Calu3 (cell line): Measurements from ENCODE around the gene OPRM1. TPM values are rescaled to one million over a fixed set of nuclear protein-coding genes. Genes with fewer than 3 reads are reported as not detected.
A peak's percentile ranks its signal among the peaks of the same experiment; 100 is the strongest.

Experiments used
- Bru-seq: library from RNA; stranded (reverse); fragments of 400-500 nt; gene quantifications from one replicate; lab custom pipeline; 2021; lab: Mats Ljungman, UMichigan
- BruChase-seq, 2 experiments: library from RNA; stranded (reverse); fragments of 400-500 nt; gene quantifications; one replicate each; lab custom pipeline; 2021; lab: Mats Ljungman, UMichigan
- BruUV-seq: library from RNA; stranded (reverse); fragments of 400-500 nt; replicated peaks from 2 replicates; lab custom pipeline; 2021; lab: Mats Ljungman, UMichigan
- CTCF ChIA-PET: fragments of 300-600 bp; sonication (Branson Sonifier 250); formaldehyde crosslinking; loops from one replicate; lab custom pipeline; 2022; ENCODE audit warnings: antibody characterized with exemption; lab: Charles Lee
- DNase-seq: peaks from one replicate; pipeline ENCODE4 v3.0.0; 2022
- H3K27ac Mint-ChIP-seq: one replicate; pipeline ENCODE4 v1.8.0; 2022; ENCODE audit warnings: mixed read lengths; ENCODE audit not compliant: unreplicated experiment
- H3K27me3 Mint-ChIP-seq: one replicate; pipeline ENCODE4 v1.8.0; 2022; ENCODE audit warnings: mixed read lengths; ENCODE audit not compliant: unreplicated experiment
- H3K36me3 Mint-ChIP-seq: one replicate; pipeline ENCODE4 v1.8.0; 2022; ENCODE audit warnings: mild to moderate bottlenecking, moderate library complexity, mixed read lengths; ENCODE audit not compliant: insufficient read depth, unreplicated experiment
- H3K4me1 Mint-ChIP-seq: one replicate; pipeline ENCODE4 v1.8.0; 2022; ENCODE audit warnings: mild to moderate bottlenecking, low read depth, mixed read lengths; ENCODE audit not compliant: unreplicated experiment
- H3K4me3 Mint-ChIP-seq: one replicate; pipeline ENCODE4 v1.8.0; 2022; ENCODE audit warnings: mild to moderate bottlenecking, low read depth, moderate library complexity, mixed read lengths; ENCODE audit not compliant: unreplicated experiment
- H3K9me3 Mint-ChIP-seq: one replicate; pipeline ENCODE4 v1.8.0; 2022; ENCODE audit warnings: low read depth, mixed read lengths; ENCODE audit not compliant: unreplicated experiment
- CTCF ChIP-seq: fragments of 200-600 bp; IDR thresholded peaks from one replicate; pipeline ENCODE4 v1.8.0; 2022; ENCODE audit warnings: antibody characterized with exemption; ENCODE audit not compliant: unreplicated experiment
- intact Hi-C: fragments of 100-400 bp; cut with micrococcal nuclease; formaldehyde crosslinking; loops from one replicate; pipeline ENCODE4 v1.10.0; 2022; ENCODE audit not compliant: unreplicated experiment
- long read RNA-seq: library from polyadenylated mRNA; stranded (forward); transcript quantifications from one replicate; pipeline ENCODE4 v2.0.0, GENCODE V29; 2022
- total RNA-seq: library from RNA; stranded (reverse); gene quantifications from 2 replicates; pipeline ENCODE4 v1.2.3, GENCODE V29; 2022

Gene OPRM1
- total RNA-seq (not detected in 2 replicates), Bru-seq, nascent RNA (percentile 6 among the genes with signal in this experiment), BruChase-seq, experiment 1, labeled RNA remaining after a 6-hour chase (percentile 5 among the genes with signal in this experiment), BruChase-seq, experiment 2, labeled RNA remaining after a 2-hour chase (percentile 4 among the genes with signal in this experiment)
- long read RNA-seq = 0 reads

GRCh38 chr6:154039231-154039842 is at the start of gene OPRM1:
TSS of gene OPRM1 (plus strand) at chr6:154039240. CDS start at chr6:154039545, 305 bp downstream.
- CTCF ChIA-PET = interaction anchor here (1.6 kb wide), 1 partner anchor 809 kb away, joined by 5 read pairs; no protein-coding TSS in a partner anchor
- BruUV-seq = no TSS peak
- TF ChIP-seq CTCF = no peak
- no peaks in the 10 kb centered on the region for H3K27me3 Mint-ChIP-seq
- intact Hi-C loops = no loop called here
- no peak within 1 kb of the TSS for H3K4me3 Mint-ChIP-seq
- no peaks in the 10 kb centered on the region for H3K36me3 Mint-ChIP-seq
- no peak for DNase-seq
- no peaks in the 10 kb centered on the region for H3K4me1 Mint-ChIP-seq
- no peaks in the 10 kb centered on the region for H3K9me3 Mint-ChIP-seq
- H3K27ac Mint-ChIP-seq = no peak within 1 kb of the TSS

GRCh38 chr6:153989989-153990388 is 49.1 kb upstream of the OPRM1 start:
- BruUV-seq = no TSS peak
- H3K4me3 Mint-ChIP-seq = no peak overlapping the region
- H3K36me3 Mint-ChIP-seq = no peaks in the 10 kb centered on the region
- CTCF ChIA-PET = no interaction called here
- H3K4me1 Mint-ChIP-seq = peaks cover 8% of the 10 kb centered on the region
- intact Hi-C loops = no loop called here
- TF ChIP-seq CTCF = no peak
- no peak for DNase-seq
- no peaks in the 10 kb centered on the region for H3K27me3 Mint-ChIP-seq
- H3K27ac Mint-ChIP-seq = peak overlapping the region; percentile 48
- peaks cover 5% of the 10 kb centered on the region for H3K9me3 Mint-ChIP-seq

- no peak for TF ChIP-seq CTCF
- CTCF ChIA-PET = no interaction called here
- Mint-ChIP-seq H3K4me1 (peaks cover 8% of the 10 kb centered on the region), H3K4me3 (no peak overlapping the region), H3K36me3 (no peaks in the 10 kb centered on the region), H3K27ac (no peak overlapping the region), H3K9me3 (peaks cover 5% of the 10 kb centered on the region), H3K27me3 (no peaks in the 10 kb centered on the region)
- intact Hi-C loops = no loop called here
- BruUV-seq = no TSS peak
- no peak for DNase-seq
These were observed 45.0 kb upstream of the OPRM1 start for GRCh38 chr6:153994004-153994403.

DNA sequence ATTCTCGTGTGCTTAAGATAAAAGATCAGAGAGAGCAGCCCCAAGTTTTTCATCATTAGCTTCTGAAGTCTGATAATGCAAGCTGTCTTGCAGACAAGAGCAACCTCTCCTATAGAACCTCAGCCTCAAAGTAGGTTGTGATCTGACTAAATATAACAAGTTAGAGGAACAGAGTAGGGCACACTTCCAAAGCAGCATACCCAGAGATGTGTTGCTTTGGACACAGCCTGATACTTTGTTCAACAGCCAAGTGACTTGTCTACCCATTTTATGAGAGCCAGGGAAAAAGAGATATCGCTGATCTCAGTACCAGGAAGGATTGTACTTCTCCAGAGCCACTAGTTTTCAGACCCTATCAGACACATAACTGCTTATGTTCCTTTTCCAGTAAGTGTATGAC is 44.2 kb upstream of the OPRM1 start:
- Mint-ChIP-seq H3K36me3 (no peaks in the 10 kb centered on the region), H3K4me3 (no peak overlapping the region), H3K4me1 (peaks cover 8% of the 10 kb centered on the region), H3K27ac (no peak overlapping the region), H3K9me3 (peaks cover 5% of the 10 kb centered on the region), H3K27me3 (no peaks in the 10 kb centered on the region)
- no peak for TF ChIP-seq CTCF
- intact Hi-C loops = no loop called here
- CTCF ChIA-PET = no interaction called here
- BruUV-seq = no TSS peak
- DNase-seq = no peak
